Stimulated activated effector memory CD8-positive, alpha-beta T cell treated with anti-CD3 and anti-CD28 coated beads, Interleukin-12 subunit alpha, Interleukin-12 subunit beta, amount 100 ng/mL, for 72 hours (primary cell): ENCODE results near the gene LRRC37B.
"Not testable (repeated sequence)": the region's sequence is repeated elsewhere in the genome, so short reads cannot be mapped to it uniquely, and the experiment has no call there.

Experiments
- ATAC-seq: fragments of 150-1000 bp; cut with Tn5 transposase; 2 replicates; pipeline ENCODE4 v1.10.0; 2021
- DNase-seq, 2 donors: peaks; one replicate each; pipeline ENCODE4 v3.0.0; 2021 to 2022; ENCODE audit warnings: low spot score in 2 of 2
- H3K27ac Mint-ChIP-seq: one replicate; pipeline ENCODE4 v1.8.0; 2022; ENCODE audit warnings: mild to moderate bottlenecking, mixed read lengths
- H3K36me3 Mint-ChIP-seq: one replicate; pipeline ENCODE4 v1.8.0; 2022; ENCODE audit warnings: mild to moderate bottlenecking, mixed read lengths
- H3K4me1 Mint-ChIP-seq: one replicate; pipeline ENCODE4 v1.8.0; 2022; ENCODE audit warnings: mixed read lengths
- H3K4me3 Mint-ChIP-seq: one replicate; pipeline ENCODE4 v1.8.0; 2022; ENCODE audit warnings: mild to moderate bottlenecking, mixed read lengths
- H3K9me3 Mint-ChIP-seq: one replicate; pipeline ENCODE4 v1.8.0; 2022; ENCODE audit warnings: mixed read lengths

The LRRC37B gene

GRCh38 chr17:32061840-32062239 lies 54.7 kb downstream of the LRRC37B start:
- ATAC-seq, DNase-seq, H3K9me3 Mint-ChIP-seq, H3K4me3 Mint-ChIP-seq, H3K36me3 Mint-ChIP-seq, H3K4me1 Mint-ChIP-seq, H3K27ac Mint-ChIP-seq: not testable (repeated sequence)

DNA sequence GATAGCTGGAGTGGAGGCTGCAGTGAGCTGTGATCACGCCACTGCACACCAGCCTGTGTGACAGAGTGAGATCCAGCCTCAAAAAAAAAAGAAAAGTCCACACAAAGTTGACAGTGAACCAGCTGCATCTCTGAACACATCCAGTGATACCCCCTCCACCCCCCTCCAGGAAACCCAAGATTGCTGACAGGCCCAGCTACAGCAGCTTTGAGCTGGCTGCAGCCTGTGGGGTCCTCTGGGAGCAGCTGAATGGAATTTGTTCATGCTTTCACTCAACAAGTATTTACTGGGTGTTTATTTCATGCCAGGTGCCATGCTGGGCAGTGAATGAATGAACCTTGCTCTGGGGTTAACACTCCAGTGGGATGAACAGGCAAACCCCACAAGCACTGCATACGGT lies 56.9 kb downstream of the LRRC37B start:
- DNase-seq, H3K9me3 Mint-ChIP-seq, ATAC-seq, H3K27ac Mint-ChIP-seq, H3K4me3 Mint-ChIP-seq, H3K36me3 Mint-ChIP-seq: not testable (repeated sequence)
- H3K4me1 Mint-ChIP-seq = peaks cover 15% of the 10 kb centered on the region

GRCh38 chr17:32066123-32066680 lies 59.0 kb downstream of the LRRC37B start:
- not testable (repeated sequence) for H3K9me3 Mint-ChIP-seq, ATAC-seq, H3K36me3 Mint-ChIP-seq, DNase-seq, H3K4me3 Mint-ChIP-seq, H3K27ac Mint-ChIP-seq
- H3K4me1 Mint-ChIP-seq = peaks cover 15% of the 10 kb centered on the region

DNA sequence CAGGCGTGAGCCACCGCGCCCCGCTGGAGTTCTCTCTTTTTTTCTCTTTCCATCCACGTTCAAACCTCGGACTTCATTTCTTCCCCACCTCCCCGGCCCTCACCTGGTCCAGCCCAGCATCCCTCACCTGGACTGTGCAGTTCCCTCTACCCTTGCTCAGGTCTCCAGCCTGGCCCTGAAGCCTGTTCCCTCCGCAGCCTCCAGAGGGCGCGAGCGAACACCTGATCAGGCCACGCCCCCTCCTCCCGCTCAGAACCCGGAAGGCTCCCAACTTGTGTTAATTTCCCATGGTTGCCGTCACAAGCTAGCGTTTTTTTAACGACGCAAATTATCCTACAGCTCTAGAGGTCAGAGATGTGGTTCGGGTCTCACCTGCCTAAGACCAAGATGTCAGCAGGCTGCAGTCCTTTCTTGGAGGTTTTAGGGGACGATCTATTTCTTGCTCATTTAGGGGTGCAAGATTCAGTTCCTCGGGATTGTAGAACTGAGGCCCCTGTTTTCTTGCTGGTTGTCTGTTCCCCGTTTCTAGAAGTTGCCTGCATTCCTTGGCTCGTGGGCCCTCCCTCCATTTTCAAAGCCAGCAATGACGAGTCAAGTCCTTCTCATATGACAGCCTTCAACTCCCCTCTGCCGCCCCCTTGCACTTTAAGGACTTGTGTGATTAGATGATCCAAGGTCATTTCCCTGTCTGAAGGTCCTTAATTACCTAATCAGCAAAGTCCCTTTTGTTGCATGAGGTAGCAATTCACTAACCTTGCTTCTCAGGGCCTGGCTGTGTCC lies 59.9 kb downstream of the LRRC37B start:
- ATAC-seq (peak; percentile 87), DNase-seq (peak; percentile 30 to 82)
- H3K4me3 Mint-ChIP-seq = peak overlapping the region; percentile 29
- H3K36me3 Mint-ChIP-seq, H3K27ac Mint-ChIP-seq, H3K9me3 Mint-ChIP-seq: not testable (repeated sequence)
- H3K4me1 Mint-ChIP-seq = peaks cover 20% of the 10 kb centered on the region

- not testable (repeated sequence) for H3K9me3 Mint-ChIP-seq, H3K36me3 Mint-ChIP-seq, H3K27ac Mint-ChIP-seq, DNase-seq, ATAC-seq, H3K4me3 Mint-ChIP-seq
- H3K4me1 Mint-ChIP-seq = peaks cover 13% of the 10 kb centered on the region
Observed at GRCh38 chr17:32069067-32069466, 61.9 kb downstream of the LRRC37B start.

- not testable (repeated sequence) for H3K9me3 Mint-ChIP-seq, H3K4me3 Mint-ChIP-seq, H3K36me3 Mint-ChIP-seq, H3K27ac Mint-ChIP-seq
- peak in 1 of 2 donors; percentile 64 for DNase-seq
- peaks cover 20% of the 10 kb centered on the region for H3K4me1 Mint-ChIP-seq
- ATAC-seq = peak; percentile 100
Observed at GRCh38 chr17:32071961-32072360, 64.8 kb downstream of the LRRC37B start.

- H3K4me3 Mint-ChIP-seq, H3K9me3 Mint-ChIP-seq, DNase-seq, H3K27ac Mint-ChIP-seq, ATAC-seq, H3K36me3 Mint-ChIP-seq: not testable (repeated sequence)
- H3K4me1 Mint-ChIP-seq = peaks cover 12% of the 10 kb centered on the region
Observed at GRCh38 chr17:32073131-32073530, 65.9 kb downstream of the LRRC37B start.

- ATAC-seq (peak; percentile 98), DNase-seq (peak; percentile 41 to 85)
- H3K9me3 Mint-ChIP-seq, H3K36me3 Mint-ChIP-seq: not testable (repeated sequence)
- Mint-ChIP-seq H3K4me1 (peaks cover 12% of the 10 kb centered on the region), H3K27ac (peak overlapping the region; percentile 87), H3K4me3 (peak overlapping the region; percentile 58)
Observed at GRCh38 chr17:32079753-32080152, 72.6 kb downstream of the LRRC37B start.

GRCh38 chr17:32083550-32083979 lies 76.4 kb downstream of the LRRC37B start:
- ATAC-seq, H3K9me3 Mint-ChIP-seq, H3K36me3 Mint-ChIP-seq, H3K4me1 Mint-ChIP-seq: not testable (repeated sequence)
- DNase-seq = peak in 1 of 2 donors; percentile 57
- H3K27ac Mint-ChIP-seq = peak overlapping the region; percentile 60
- peak overlapping the region; percentile 29 for H3K4me3 Mint-ChIP-seq

- Mint-ChIP-seq H3K27ac (peak overlapping the region; percentile 60), H3K4me3 (peak overlapping the region; percentile 29)
- ATAC-seq, H3K36me3 Mint-ChIP-seq, H3K4me1 Mint-ChIP-seq, DNase-seq, H3K9me3 Mint-ChIP-seq: not testable (repeated sequence)
Observed at GRCh38 chr17:32084003-32084941, 77.1 kb downstream of the LRRC37B start.

GRCh38 chr17:32084942-32085829 lies 78.0 kb downstream of the LRRC37B start:
- H3K4me1 Mint-ChIP-seq, H3K36me3 Mint-ChIP-seq, ATAC-seq, H3K9me3 Mint-ChIP-seq: not testable (repeated sequence)
- DNase-seq = peak in 1 of 2 donors; percentile 38
- peak overlapping the region; percentile 32 for H3K27ac Mint-ChIP-seq
- peak overlapping the region; percentile 39 for H3K4me3 Mint-ChIP-seq

GRCh38 chr17:32086833-32087232 lies 79.7 kb downstream of the LRRC37B start:
- not testable (repeated sequence) for H3K4me3 Mint-ChIP-seq, ATAC-seq, DNase-seq, H3K36me3 Mint-ChIP-seq, H3K27ac Mint-ChIP-seq, H3K9me3 Mint-ChIP-seq, H3K4me1 Mint-ChIP-seq

- not testable (repeated sequence) for H3K9me3 Mint-ChIP-seq, H3K4me1 Mint-ChIP-seq, ATAC-seq, H3K4me3 Mint-ChIP-seq, H3K36me3 Mint-ChIP-seq, DNase-seq, H3K27ac Mint-ChIP-seq
Observed at GRCh38 chr17:32092062-32092461, 84.9 kb downstream of the LRRC37B start.

DNA sequence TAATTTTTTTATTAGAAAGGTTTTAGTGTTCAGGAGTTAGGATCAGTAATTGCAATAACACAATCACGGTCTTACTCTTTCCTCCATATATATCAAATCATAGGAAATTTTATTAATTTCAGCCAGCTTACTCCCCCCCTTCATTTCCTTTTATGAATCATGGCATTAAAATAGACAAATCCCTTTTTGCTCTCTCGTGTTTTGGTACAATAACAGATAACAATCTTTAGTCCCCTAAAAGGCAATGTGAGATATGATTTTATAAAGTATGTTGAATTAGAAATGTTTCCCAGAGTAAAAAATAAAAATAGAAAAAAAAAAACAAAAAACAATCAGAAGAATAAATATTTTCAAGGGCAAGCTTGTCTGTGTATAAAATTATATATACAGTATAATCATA lies 92.5 kb downstream of the LRRC37B start:
- no peak overlapping the region for H3K4me3 Mint-ChIP-seq
- peaks cover 8% of the 10 kb centered on the region for H3K4me1 Mint-ChIP-seq
- no peak for DNase-seq
- H3K9me3 Mint-ChIP-seq = no peaks in the 10 kb centered on the region
- H3K36me3 Mint-ChIP-seq = no peaks in the 10 kb centered on the region
- no peak overlapping the region for H3K27ac Mint-ChIP-seq
- ATAC-seq = no peak
